ENCODE data around the gene CPNE2.
"Not testable (repeated sequence)": the region's sequence is repeated elsewhere in the genome, so short reads cannot be mapped to it uniquely, and the experiment has no call there.

Gene CPNE2

DNA sequence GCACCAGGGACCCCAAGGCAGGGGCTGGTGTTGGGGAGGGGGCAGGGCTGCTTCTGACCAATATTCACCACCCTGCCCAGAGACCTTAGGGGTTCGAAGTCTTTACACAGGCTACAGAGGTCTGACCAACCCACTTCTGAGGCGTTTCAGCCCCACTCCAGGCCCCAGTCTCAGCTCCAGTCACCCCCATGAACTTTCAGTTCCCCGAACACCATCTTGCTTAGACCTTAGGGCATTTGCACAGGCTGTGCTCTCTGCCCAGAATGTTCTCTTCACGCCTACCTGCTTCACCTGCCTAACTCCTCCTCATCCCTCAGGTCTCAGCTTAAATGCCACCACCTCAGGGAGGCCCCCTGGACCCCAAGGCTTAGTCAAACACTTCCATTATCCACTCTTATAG, 25.8 kb upstream of the CPNE2 start:
- Histone ChIP-seq H3K9me3 (no peaks in the 10 kb centered on the region), H3K4me3 (ENCODE audit: low read depth, low read length) (no peak overlapping the region), H3K4me1 (peaks cover 6% of the 10 kb centered on the region), H3K27me3 (no peaks in the 10 kb centered on the region), H3K36me3 (no peaks in the 10 kb centered on the region)
- DNase-seq, result no peak
- TF ChIP-seq, protein P1, sequence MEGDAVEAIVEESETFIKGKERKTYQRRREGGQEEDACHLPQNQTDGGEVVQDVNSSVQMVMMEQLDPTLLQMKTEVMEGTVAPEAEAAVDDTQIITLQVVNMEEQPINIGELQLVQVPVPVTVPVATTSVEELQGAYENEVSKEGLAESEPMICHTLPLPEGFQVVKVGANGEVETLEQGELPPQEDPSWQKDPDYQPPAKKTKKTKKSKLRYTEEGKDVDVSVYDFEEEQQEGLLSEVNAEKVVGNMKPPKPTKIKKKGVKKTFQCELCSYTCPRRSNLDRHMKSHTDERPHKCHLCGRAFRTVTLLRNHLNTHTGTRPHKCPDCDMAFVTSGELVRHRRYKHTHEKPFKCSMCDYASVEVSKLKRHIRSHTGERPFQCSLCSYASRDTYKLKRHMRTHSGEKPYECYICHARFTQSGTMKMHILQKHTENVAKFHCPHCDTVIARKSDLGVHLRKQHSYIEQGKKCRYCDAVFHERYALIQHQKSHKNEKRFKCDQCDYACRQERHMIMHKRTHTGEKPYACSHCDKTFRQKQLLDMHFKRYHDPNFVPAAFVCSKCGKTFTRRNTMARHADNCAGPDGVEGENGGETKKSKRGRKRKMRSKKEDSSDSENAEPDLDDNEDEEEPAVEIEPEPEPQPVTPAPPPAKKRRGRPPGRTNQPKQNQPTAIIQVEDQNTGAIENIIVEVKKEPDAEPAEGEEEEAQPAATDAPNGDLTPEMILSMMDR (IDR thresholded peaks at IDR 0.05; ENCODE audit: low read depth, low read length), result no peak

DNA sequence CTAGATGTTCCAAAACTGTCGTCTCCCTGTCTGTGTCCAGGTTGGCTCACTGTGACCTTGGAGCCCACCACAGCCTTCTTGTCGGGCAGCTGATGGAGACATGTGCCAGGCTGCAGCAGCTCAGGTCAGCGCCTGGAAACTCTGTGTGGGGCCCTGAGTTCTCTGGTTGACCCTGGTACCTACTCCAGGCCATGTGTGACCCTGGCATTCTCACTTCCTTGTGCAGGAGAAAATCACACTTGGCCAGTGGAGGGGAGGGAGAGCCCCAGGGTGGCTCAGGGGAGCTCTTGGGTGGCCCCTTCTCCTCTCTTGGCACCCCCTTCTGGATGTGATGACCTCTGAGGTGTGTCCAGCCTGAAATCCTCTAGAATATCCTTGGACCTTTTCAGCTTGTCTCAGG, 25.0 kb upstream of the CPNE2 start:
- Histone ChIP-seq H3K27me3 (no peaks in the 10 kb centered on the region), H3K36me3 (no peaks in the 10 kb centered on the region), H3K4me3 (ENCODE audit: low read depth, low read length) (no peak overlapping the region), H3K4me1 (no peaks in the 10 kb centered on the region; the same call in 1 of the 2 replicates), H3K9me3 (no peaks in the 10 kb centered on the region)
- TF ChIP-seq, protein P1 (IDR thresholded peaks at IDR 0.05; ENCODE audit: low read depth, low read length), result no peak
- DNase-seq, result no peak

DNA sequence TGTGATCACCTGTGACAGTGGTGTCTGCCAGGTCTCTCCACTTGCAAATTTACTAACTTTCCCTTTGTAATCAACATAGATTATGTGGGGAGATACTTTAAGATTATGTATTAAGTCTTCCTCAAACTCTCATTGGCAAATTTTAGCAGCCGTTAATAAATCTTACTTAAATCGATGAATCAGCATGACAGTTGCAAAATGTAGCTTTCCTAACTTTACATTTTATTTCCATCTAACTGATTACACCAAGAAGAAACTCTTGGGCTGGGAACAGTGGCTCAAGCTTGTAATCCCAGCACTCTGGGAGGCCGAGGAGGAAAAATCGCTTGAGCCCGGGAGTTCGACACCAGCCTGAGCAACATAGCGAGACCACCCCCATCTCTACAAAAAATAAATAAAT, 23.3 kb upstream of the CPNE2 start:
- TF ChIP-seq, protein P1 (IDR thresholded peaks at IDR 0.05; ENCODE audit: low read depth, low read length), result no peak
- Histone ChIP-seq H3K9me3 (no peaks in the 10 kb centered on the region), H3K4me3 (ENCODE audit: low read depth, low read length) (no peak overlapping the region), H3K27me3 (no peaks in the 10 kb centered on the region), H3K4me1 (no peaks in the 10 kb centered on the region), H3K36me3 (no peaks in the 10 kb centered on the region)
- DNase-seq, result no peak

DNA sequence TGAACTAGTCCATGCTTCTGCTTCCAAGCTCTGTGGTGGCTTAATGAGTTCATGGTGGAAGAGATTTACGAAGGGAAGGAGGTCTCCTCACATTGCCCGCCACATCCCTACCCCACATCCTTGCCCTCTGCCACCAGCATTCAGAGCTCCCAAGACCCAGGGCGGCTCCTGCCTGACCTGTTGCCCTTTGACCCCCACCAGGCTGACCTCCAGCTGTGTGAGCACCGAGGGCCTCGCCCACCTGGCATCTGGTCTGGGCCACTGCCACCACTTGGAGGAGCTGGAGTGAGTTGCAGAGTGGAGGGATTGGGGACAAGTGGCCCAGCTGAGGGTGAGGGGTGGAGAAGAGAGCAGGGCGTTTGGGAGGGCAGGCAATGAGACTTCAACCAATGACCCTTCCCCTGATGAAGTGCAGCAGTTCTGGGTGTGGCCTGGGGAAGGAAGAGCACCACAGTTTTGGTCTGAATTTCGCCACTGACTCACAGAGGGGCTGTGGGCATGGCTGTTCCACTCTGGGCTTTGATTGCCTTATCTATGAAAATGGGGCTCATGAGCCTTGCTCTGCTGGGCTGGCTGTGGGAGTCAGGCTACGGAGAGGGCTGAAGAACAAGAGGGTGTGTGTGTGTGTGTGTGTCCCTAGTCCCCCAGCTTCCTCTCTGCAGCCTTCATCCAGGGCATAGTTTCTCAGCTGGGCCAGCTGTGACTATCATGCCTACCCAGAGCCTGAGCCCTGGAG, 22.6 kb upstream of the CPNE2 start:
- Histone ChIP-seq H3K36me3 (no peaks in the 10 kb centered on the region), H3K4me1 (no peaks in the 10 kb centered on the region), H3K9me3 (no peaks in the 10 kb centered on the region), H3K4me3 (ENCODE audit: low read depth, low read length) (no peak overlapping the region), H3K27me3 (no peaks in the 10 kb centered on the region)
- no peak for DNase-seq
- TF ChIP-seq, protein P1 (IDR thresholded peaks at IDR 0.05; ENCODE audit: low read depth, low read length), result no peak

DNA sequence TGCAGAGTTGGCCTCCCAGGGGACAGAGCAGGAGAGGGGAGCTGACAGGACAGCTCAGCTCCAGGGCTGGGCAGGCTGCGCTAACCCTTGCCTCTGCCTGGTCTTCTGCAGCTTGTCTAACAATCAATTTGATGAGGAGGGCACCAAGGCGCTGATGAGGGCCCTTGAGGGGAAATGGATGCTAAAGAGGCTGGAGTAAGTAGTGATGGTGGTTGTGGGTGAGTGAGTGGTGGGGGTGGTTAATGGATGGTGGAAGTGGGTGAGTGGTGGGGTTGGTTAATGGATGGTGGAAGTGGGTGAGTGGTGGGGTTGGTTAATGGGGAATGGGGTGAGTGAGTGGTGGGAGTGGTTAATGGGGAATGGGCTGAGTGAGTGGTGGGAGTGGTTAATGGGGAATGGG, 22.0 kb upstream of the CPNE2 start:
- TF ChIP-seq, protein P1 (IDR thresholded peaks at IDR 0.05; ENCODE audit: low read depth, low read length), result no peak
- H3K4me1 ChIP-seq, result no peaks in the 10 kb centered on the region
- H3K9me3 ChIP-seq, result no peaks in the 10 kb centered on the region
- no peaks in the 10 kb centered on the region for H3K27me3 ChIP-seq
- no peak for DNase-seq
- no peak overlapping the region for H3K4me3 ChIP-seq (ENCODE audit: low read depth, low read length)
- H3K36me3 ChIP-seq, result no peaks in the 10 kb centered on the region

DNA sequence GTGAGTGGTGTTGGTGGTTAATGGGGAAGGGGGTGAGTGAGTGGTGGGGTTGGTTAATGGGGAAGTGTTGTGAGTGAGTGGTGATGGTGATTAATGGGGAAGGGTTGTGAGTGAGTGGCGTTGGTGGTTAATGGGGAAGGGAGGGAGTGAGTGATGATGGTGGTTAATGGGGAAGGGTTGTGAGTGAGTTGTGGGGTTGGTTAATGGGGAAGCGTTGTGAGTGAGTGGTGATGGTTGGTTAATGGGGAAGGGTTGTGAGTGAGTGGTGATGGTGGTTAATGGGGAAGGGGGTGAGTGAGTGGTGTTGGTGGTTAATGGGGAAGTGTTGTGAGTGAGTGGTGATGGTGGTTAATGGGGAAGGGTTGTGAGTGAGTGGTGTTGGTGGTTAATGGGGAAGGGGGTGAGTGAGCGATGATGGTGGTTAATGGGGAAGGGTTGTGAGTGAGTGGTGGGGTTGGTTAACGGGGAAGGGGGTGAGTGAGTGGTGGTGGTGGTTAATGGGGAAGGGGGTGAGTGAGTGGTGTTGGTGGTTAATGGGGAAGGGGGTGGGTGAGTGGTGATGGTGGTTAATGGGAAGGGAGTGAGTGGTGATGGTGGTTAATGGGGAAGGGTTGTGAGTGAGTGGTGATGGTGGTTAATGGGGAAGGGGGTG, 21.2 kb upstream of the CPNE2 start:
- H3K36me3 ChIP-seq, result not testable (repeated sequence)

More for the DNA sequence above, 21.2 kb upstream of the CPNE2 start:
- H3K9me3 ChIP-seq; DNase-seq; H3K4me1 ChIP-seq; H3K4me3 ChIP-seq (ENCODE audit: low read depth, low read length); H3K27me3 ChIP-seq: not testable (repeated sequence)

Data from BE2C (cell line).